HG03045 (cell line): ENCODE data around the gene KRT74.

Experiments used
- ATAC-seq: cut with Tn5 transposase; IDR thresholded peaks from one replicate; pipeline ENCODE4 v1.9.1; 2021; ENCODE audit warnings: mild to moderate bottlenecking, moderate library complexity; ENCODE audit not compliant: unreplicated experiment

KRT74 gene

GRCh38 chr12:52575948-52576347, 2.3 kb upstream of the KRT74 start:
- no peak for ATAC-seq

- ATAC-seq = no peak
Measured at GRCh38 chr12:52575256-52575655, 1.6 kb upstream of the KRT74 start.

DNA sequence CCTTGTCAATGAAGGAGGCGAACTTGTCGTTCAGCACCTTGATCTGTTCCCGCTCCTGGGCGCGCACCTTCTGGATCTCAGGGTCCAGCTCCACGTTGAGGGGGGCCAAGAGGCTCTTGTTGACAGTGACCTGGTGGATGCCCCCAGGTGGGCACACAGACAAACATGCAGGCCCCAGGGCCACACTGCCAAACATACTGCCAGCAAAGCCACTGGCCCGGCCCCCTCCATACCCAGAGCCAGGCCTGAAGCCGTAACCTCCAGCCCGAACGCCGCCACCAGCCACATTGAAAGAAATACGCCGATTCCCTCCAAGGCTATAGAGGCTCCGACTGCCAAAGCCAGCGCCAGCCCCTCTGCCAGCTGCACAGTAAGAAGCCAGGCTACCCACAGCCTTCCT, 337 bp downstream of the KRT74 start:
- ATAC-seq = no peak

DNA sequence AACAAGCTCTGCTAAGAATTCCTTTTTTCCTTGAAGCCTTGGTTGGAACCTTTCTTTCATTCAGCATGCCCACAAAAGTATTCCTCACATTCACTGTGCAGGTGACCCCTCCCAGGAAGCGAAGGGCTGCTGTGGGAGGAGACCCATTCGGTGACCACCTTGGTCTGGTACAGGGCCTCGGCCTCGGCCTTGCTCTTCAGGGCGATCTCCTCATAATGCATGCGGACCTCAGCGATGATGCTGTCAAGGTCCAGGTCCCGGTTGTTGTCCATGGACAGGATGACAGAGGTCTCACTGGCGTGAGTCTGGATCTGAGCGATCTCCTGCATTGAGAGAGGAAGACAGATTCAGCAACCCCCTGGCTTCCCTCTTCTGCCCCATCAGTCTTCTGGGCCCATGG, 3.1 kb downstream of the KRT74 start:
- ATAC-seq = no peak

DNA sequence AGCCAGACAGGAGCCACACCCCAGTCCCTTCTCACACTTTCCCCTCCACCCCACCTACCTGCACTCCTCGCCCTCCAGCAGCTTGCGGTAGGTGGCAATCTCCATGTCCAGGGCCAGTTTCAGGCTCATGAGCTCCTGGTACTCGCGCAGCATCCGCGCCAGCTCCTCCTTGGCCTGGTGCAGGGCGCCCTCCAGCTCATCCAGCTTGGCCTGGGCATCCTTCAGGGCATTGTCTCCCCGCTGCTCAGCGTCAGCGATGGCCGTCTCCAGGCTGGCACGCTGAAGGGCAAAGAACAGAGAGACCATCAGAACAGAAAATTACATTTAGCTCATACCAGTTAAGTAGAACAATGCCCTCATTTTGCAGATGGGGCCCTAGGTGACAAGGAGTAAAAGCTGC, 5.5 kb downstream of the KRT74 start:
- ATAC-seq = no peak

GRCh38 chr12:52566847-52567291, 6.8 kb downstream of the KRT74 start:
- no peak for ATAC-seq

- no peak for ATAC-seq
Measured at GRCh38 chr12:52564582-52564981, 9.1 kb downstream of the KRT74 start.

DNA sequence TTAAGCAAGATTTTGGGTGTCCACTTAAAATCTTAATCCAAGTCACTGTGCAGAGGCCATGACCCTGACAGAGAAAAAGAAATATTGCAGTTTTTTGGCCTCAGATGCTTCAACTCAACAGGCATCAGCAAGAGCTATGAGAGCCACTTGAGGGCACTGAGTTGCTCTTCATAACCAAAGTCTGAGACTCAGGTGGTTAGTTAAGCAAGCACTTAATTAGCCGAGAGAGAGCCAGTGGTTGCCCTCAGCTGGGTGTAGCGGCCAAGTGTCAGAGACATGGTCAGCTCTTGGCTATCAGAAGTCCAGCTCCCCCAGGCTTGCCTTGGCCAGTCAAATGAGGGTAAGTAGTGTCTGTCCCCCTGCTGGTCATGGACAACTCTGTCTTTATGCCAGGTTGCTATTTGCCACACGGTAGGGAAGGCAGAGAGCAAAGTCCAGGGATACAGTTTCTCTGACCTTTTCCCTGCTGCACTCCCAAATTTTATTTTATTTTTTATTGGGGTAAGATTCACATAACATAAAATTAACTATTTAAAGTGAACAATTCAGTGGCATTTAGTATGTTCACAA, 11.7 kb downstream of the KRT74 start:
- ATAC-seq = no peak

DNA sequence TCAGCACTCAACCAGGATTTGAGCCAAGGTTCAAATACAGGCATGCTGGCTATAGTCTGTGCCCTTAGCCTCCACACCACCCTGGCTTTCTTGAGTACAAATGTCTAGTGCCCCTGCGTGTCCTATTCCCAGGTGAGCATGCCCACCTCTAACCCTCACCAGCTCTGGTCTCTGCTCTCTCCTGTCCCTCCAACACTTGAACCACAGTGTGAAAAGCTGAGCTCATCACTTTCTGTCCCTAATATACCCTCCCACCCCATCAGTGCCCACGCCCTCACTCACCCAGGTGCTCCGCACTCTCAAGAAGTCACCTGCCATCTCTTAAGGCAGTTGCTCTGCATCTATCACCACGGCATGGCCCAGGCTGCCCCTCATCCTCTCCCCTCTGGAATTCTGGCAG, 13.7 kb downstream of the KRT74 start:
- no peak for ATAC-seq

GRCh38 chr12:52558781-52559445, 14.7 kb downstream of the KRT74 start:
- no peak for ATAC-seq

GRCh38 chr12:52557476-52557875, 16.2 kb downstream of the KRT74 start:
- no peak for ATAC-seq

GRCh38 chr12:52555577-52555976, 18.1 kb downstream of the KRT74 start:
- no peak for ATAC-seq

DNA sequence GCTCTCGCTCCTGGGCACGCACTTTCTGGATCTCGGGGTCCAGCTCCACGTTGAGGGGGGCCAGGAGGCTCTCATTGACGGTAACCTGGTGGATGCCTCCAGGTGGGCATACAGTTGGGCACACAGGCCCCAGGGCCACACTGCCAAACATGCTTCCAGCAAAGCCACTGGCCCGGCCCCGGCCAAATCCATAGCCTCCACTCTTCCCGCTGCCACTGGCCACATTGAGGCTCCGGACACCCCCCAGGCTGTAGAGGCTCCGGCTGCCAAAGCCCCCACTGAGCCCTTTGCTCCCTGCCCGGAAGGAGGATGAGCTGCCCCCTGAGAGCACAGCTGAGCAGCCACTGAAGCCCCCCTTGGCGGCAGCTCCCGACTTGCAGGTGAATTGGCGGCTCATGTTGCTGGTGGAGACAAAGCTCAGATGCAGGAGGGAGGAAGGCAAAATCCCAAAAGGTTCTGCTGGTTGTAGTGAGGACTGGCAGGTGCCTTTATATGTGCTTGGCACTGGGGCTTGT, 20.9 kb downstream of the KRT74 start, which contains the start of gene KRT71:
TSS of gene KRT71 (minus strand) at position 465 of the 515 bp plus-strand sequence. CDS start at position 397, 68 bp downstream.
- no peak for ATAC-seq

GRCh38 chr12:52552055-52552454, 21.6 kb downstream of the KRT74 start:
- ATAC-seq = no peak

- no peak for ATAC-seq
Measured at GRCh38 chr12:52551216-52551865, 22.3 kb downstream of the KRT74 start.

GRCh38 chr12:52546126-52546525, 27.5 kb downstream of the KRT74 start:
- ATAC-seq = no peak

DNA sequence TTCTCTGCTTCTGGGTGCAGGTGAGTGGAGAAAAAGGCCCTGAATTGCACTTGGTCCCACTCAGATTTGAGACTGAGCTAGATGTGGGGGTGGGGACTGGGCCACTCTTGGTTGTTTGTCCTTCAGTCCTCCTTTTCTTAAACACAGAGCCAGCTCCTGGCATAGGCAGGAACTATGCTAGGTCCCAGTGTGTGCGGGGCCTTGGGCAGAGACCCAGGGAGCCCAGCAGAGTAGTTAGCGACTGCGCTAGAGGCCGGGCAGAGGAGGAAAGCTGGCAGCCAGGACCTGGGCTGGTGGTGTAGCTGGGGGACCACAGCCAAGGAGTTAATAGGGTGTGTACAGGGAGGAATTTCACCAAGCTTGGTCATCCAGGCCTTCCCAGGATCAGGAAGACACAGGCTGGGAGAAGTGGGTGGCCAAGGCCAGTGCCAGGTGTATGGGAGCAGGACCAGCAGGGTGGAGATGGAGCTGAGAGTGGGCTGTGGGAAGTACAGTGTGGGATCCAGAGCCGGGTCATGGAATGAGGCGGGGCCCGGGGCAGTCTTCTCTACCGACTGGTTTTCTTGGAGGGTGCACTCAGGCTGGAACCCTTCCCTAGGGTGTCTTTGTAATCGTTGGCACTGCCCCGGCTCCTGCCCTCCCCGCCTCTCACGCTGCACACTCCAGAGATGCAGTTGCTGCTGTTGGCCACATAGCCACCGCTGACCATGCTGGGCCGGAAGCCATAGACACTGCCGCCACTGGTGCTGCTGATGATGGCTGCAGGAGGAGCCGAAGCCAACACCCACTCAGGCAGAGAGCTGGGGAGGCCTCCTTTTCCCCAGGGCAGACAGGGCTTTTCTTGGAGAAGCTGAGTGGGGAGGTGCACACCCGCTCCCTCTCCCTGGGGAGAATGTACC, 29.4 kb downstream of the KRT74 start:
- no peak for ATAC-seq

- ATAC-seq = no peak
Measured at GRCh38 chr12:52542785-52543318, 30.8 kb downstream of the KRT74 start.

DNA sequence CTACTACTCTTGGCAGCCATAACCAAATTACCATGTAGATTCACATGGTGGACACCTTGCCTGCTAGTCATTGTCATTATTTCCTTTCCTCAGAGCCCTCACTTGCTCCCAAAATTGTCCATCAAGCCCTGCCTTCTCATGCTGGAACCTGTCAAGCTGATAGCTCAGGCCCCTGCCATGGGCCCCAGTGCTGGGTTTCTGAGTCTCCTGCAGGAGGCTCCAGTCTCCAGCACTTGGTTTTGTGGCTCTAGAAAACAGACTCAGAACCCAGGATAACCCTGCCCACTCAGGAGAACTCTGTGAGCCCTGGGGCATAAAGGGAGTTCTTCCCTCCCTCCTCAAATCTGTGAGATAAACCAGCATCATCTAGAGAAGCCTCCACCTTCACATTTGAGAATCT, 31.5 kb downstream of the KRT74 start:
- no peak for ATAC-seq

- ATAC-seq = no peak
Measured at GRCh38 chr12:52541709-52542108, 31.9 kb downstream of the KRT74 start.

- ATAC-seq = no peak
Measured at GRCh38 chr12:52540531-52540930, 33.1 kb downstream of the KRT74 start.
